Common myeloid progenitor, CD34-positive (primary cell): ENCODE measurements around the gene PROSER2.
A peak's percentile ranks its signal among the peaks of the same experiment; 100 is the strongest.
"Not testable (repeated sequence)": the region's sequence is repeated elsewhere in the genome, so short reads cannot be mapped to it uniquely, and the experiment has no call there.

Experiments
- CTCF ChIA-PET: fragments of 350-600 bp; sonication (Branson Sonifier 250); formaldehyde crosslinking; loops from one replicate; lab custom pipeline; 2021; ENCODE audit warnings: antibody characterized with exemption; lab: Charles Lee
- POLR2A ChIA-PET: fragments of 350-600 bp; sonication (Branson Sonifier 250); formaldehyde crosslinking; loops from one replicate; lab custom pipeline; 2021; ENCODE audit warnings: antibody characterized with exemption; lab: Charles Lee
- DNase-seq, 3 donors: peaks; one replicate each; pipeline versions ENCODE4 v3.0.0 to v3.0.0-alpha.2; 2013
- H3K27ac ChIP-seq, 2 experiments: 1 replicate in 1 of 2; 2 replicates in 1 of 2; pipeline ENCODE4 v1.7.0; 2013; ENCODE audit warnings: inconsistent platforms in 2 of 2, low read length in 2 of 2, mild to moderate bottlenecking in 2 of 2, low read depth in 1 of 2, moderate library complexity in 1 of 2; ENCODE audit not compliant: severe bottlenecking in 2 of 2, insufficient read depth in 1 of 2, poor library complexity in 1 of 2
- H3K27me3 ChIP-seq, 5 experiments: replicated peaks in 2 of 5; 1 replicate in 3 of 5; 2 replicates in 2 of 5; pipeline versions ENCODE4 v1.6.1 to v1.7.0; 2013; ENCODE audit warnings: low read length in 4 of 5, mild to moderate bottlenecking in 2 of 5, moderate library complexity in 2 of 5, inconsistent platforms in 1 of 5; ENCODE audit not compliant: insufficient read depth in 5 of 5, control insufficient read depth in 4 of 5
- H3K36me3 ChIP-seq, 4 experiments: 1 replicate in 2 of 4; 2 replicates in 2 of 4; pipeline versions ENCODE4 v1.6.1 to v1.7.0; 2013; ENCODE audit warnings: low read length in 3 of 4, control low read depth in 1 of 4, mild to moderate bottlenecking in 1 of 4; ENCODE audit not compliant: control insufficient read depth in 4 of 4, insufficient read depth in 4 of 4
- H3K4me1 ChIP-seq, 4 experiments: 1 replicate in 3 of 4; 2 replicates in 1 of 4; pipeline versions ENCODE4 v1.6.1 to v1.7.1; 2013; ENCODE audit warnings: low read length in 3 of 4, mild to moderate bottlenecking in 3 of 4, control low read depth in 1 of 4, inconsistent platforms in 1 of 4, moderate library complexity in 1 of 4; ENCODE audit not compliant: control insufficient read depth in 4 of 4, insufficient read depth in 4 of 4; ENCODE audit errors: control extremely low read depth in 1 of 4
- H3K4me3 ChIP-seq, 7 experiments: 1 replicate in 4 of 7; 2 replicates in 3 of 7; pipeline versions ENCODE4 v1.5.1 to v1.7.0; 2013; ENCODE audit warnings: mild to moderate bottlenecking in 7 of 7, low read length in 6 of 7, moderate library complexity in 6 of 7, inconsistent platforms in 2 of 7, low read depth in 2 of 7, control low read depth in 1 of 7; ENCODE audit not compliant: insufficient read depth in 4 of 7, control insufficient read depth in 1 of 7; ENCODE audit errors: extremely low read depth in 1 of 7
- H3K9me3 ChIP-seq, 5 experiments: 1 replicate in 4 of 5; 2 replicates in 1 of 5; pipeline versions ENCODE4 v1.6.1 to v1.7.1; 2013; ENCODE audit warnings: low read length in 4 of 5, mild to moderate bottlenecking in 2 of 5, inconsistent platforms in 1 of 5, low read depth in 1 of 5, moderate library complexity in 1 of 5; ENCODE audit not compliant: control insufficient read depth in 4 of 5, insufficient read depth in 2 of 5; ENCODE audit errors: control extremely low read depth in 1 of 5
- WGBS: methylation state at CpG from one replicate; pipeline ENCODE4 v1.1.5; 2013; ENCODE audit not compliant: insufficient coverage; 5-methylcytosine and 5-hydroxymethylcytosine counted together

Gene PROSER2

DNA sequence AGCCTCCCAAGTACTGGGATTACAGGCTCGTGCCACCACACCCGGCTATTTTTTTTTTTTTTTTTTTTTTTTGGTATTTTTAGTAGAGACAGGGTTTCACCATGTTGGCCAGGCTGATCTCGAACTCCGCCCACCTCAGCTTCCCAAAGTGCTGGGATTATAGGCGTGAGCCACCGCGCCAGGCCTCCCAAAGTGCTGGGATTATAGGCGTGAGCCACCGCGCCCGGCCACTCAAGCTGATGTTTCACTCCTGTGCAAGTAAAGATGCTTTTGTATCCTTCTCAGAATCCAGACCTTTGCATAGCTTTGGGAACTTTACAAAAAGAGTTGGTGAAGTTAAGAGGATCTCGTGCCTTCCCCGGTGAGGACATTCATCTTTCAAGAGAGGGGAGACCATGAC lies 29.5 kb downstream of the PROSER2 start:
- POLR2A ChIA-PET, H3K27ac ChIP-seq, H3K27me3 ChIP-seq, DNase-seq, H3K4me3 ChIP-seq, H3K9me3 ChIP-seq, H3K4me1 ChIP-seq: not testable (repeated sequence)
- WGBS = 100% methylated on average over 11 of the region's 13 CpGs
- CTCF ChIA-PET = interaction anchor here (0.9 to 2.2 kb wide), 3 partner anchors 8 to 14 kb away, joined by 3 to 7 read pairs (median 3); no protein-coding TSS in a partner anchor
- H3K36me3 ChIP-seq = peaks cover 9 to 61% (median 36%) of the 10 kb centered on the region in 4 experiments

DNA sequence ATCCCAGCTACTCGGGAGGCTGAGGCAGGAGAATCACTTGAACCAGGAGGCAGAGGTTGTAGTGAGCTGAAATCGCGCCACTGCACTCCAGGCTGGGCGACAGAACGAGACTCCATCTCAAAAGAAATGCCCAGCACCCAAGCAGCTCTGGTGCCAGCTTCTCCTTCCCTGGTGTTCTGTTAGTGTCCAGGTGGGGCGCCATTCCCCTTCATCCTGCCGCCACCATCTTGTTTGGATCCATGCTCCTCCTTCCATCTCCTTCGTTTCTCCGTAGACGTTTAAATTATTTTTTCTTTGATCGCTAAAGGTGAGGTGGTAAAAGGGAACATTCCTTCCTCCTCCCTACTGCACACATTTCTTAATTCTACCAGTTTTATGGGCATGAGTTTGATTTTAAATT lies 30.3 kb downstream of the PROSER2 start:
- ChIA-PET CTCF (interaction anchor here (0.9 to 2.2 kb wide), 4 partner anchors 8 to 133 kb away, joined by 3 to 7 read pairs (median 3); no protein-coding TSS in a partner anchor), POLR2A (no interaction called here)
- Histone ChIP-seq H3K27me3 (no peaks in the 10 kb centered on the region), H3K27ac (no peak overlapping the region), H3K4me1 (no peaks in the 10 kb centered on the region), H3K9me3 (no peaks in the 10 kb centered on the region), H3K4me3 (no peak overlapping the region), H3K36me3 (peaks cover 9 to 59% (median 37%) of the 10 kb centered on the region in 4 experiments)
- no peak for DNase-seq
- WGBS = 95% methylated on average over 4 of the region's 11 CpGs

DNA sequence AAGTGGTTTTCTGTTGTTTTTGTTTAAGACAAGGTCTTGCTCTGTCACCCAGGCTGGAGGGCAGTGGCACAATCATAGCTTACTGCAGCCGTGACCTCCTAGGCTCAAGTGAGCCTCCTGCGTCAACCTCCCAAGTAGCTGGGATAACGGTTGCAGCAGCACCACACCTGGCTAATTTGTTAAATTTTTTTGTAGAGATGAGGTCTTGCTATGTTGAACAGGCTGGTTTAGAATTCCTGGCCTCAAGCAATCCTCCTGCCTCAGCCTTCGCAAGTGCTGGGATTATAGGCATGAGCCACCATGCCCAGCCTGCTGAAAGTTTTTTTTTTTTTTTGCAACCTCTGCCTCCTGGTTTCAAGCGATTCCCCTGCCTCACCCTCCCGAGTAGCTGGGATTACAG lies 31.1 kb downstream of the PROSER2 start:
- H3K9me3 ChIP-seq = no peaks in the 10 kb centered on the region
- H3K27ac ChIP-seq = no peak overlapping the region
- peaks cover 9 to 54% (median 36%) of the 10 kb centered on the region in 4 experiments for H3K36me3 ChIP-seq
- no peaks in the 10 kb centered on the region for H3K27me3 ChIP-seq
- DNase-seq = no peak
- H3K4me1 ChIP-seq = no peaks in the 10 kb centered on the region
- WGBS = 100% methylated on average over 2 of the region's 6 CpGs
- H3K4me3 ChIP-seq = no peak overlapping the region
- POLR2A ChIA-PET = no interaction called here
- CTCF ChIA-PET = interaction anchor here (0.9 kb wide), 1 partner anchor 132 kb away, joined by 3 read pairs; no protein-coding TSS in a partner anchor

DNA sequence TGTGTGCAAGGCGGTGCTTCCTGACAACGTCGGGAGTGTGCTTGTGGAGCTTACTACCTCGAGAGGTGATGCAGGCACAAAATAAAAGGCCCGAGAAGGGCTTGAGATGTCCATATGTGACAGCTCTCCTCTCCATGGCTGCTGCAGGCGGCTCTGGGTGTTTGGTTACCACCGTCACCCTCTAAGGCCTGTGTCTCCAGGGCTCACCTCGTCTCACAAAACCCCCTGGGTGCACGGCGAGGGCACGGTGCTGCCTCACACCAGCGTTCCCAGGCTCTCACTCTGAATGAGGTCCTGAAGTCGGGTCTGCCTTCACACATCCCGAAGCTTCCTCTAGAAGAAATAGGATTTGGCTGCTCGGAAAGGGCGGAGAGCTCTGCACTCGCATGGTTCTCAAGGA lies 32.9 kb downstream of the PROSER2 start:
- Histone ChIP-seq H3K9me3 (no peaks in the 10 kb centered on the region), H3K27ac (no peak overlapping the region), H3K27me3 (no peaks in the 10 kb centered on the region), H3K4me1 (no peaks in the 10 kb centered on the region), H3K36me3 (peaks cover 9 to 42% (median 40%) of the 10 kb centered on the region in 4 experiments), H3K4me3 (no peak overlapping the region)
- DNase-seq = no peak
- 90% methylated on average over 17 of the region's 17 CpGs for WGBS
- CTCF ChIA-PET = interaction anchor here (1.1 kb wide), 1 partner anchor 74 kb away, joined by 4 read pairs; no protein-coding TSS in a partner anchor
- POLR2A ChIA-PET = interaction anchor here (0.5 kb wide), 1 partner anchor 40 kb away, joined by 4 read pairs; no protein-coding TSS in a partner anchor

DNA sequence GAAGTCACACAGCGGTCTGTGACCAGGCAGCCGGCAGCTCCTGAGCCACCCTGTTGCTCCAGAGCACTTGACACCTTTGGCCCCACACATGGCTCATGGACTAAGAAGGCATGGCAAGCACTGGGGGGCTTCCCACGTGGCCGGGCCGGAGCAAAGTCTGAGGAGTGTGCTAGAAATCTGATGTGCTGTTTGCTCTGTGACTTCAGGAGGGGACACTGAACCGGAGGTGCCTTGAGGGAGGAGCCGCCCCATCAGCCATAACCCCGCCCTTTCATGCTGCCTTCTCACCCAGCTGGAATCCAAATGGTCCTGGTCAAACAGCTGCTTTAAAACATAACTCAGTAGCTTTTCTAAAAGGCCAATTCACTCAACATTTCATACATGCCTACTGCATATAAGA lies 33.5 kb downstream of the PROSER2 start:
- DNase-seq = no peak

DNA sequence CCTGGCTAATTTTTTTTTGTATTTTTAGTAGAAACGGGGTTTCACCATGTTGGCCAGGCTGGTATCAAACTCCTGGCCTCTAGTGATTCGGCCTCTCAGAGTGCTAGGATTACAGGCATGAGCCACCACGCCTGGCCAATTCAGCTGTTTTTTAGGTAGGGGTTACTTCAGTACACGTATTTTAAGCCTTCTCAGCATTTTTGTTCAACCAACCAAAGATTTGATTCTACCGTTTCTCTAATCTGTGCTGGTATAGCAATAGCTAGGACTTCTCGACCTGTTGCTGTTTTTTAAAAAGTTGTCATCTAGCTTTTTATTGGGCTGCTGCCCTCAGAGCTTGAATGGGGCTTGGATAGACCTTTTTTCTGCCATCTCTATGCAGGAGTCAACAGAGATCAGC lies 34.9 kb downstream of the PROSER2 start:
- no peak overlapping the region for H3K4me3 ChIP-seq
- H3K9me3 ChIP-seq = no peaks in the 10 kb centered on the region
- H3K27me3 ChIP-seq = no peaks in the 10 kb centered on the region
- no peak overlapping the region for H3K27ac ChIP-seq
- 98% methylated on average over 6 of the region's 6 CpGs for WGBS
- ChIA-PET CTCF (interaction anchor here (1.0 kb wide), 2 partner anchors 10 to 66 kb away, joined by 3 read pairs; no protein-coding TSS in a partner anchor), POLR2A (no interaction called here)
- H3K36me3 ChIP-seq = peaks cover 7 to 40% (median 29%) of the 10 kb centered on the region in 4 experiments
- H3K4me1 ChIP-seq = peaks cover 0 to 4% (median 1%) of the 10 kb centered on the region in 4 experiments
- DNase-seq = no peak

More for the DNA sequence above, 33.5 kb downstream of the PROSER2 start:
- peaks cover 9 to 44% (median 39%) of the 10 kb centered on the region in 4 experiments for H3K36me3 ChIP-seq
- no peaks in the 10 kb centered on the region for H3K4me1 ChIP-seq
- POLR2A ChIA-PET = no interaction called here
- peak overlapping the region in 1 of 2 experiments; percentile 9 for H3K27ac ChIP-seq
- H3K9me3 ChIP-seq = no peaks in the 10 kb centered on the region
- CTCF ChIA-PET = interaction anchor here (1.1 kb wide), 1 partner anchor 74 kb away, joined by 4 read pairs; no protein-coding TSS in a partner anchor
- WGBS = 97% methylated on average over 6 of the region's 8 CpGs
- no peak overlapping the region for H3K4me3 ChIP-seq
- no peaks in the 10 kb centered on the region for H3K27me3 ChIP-seq

DNA sequence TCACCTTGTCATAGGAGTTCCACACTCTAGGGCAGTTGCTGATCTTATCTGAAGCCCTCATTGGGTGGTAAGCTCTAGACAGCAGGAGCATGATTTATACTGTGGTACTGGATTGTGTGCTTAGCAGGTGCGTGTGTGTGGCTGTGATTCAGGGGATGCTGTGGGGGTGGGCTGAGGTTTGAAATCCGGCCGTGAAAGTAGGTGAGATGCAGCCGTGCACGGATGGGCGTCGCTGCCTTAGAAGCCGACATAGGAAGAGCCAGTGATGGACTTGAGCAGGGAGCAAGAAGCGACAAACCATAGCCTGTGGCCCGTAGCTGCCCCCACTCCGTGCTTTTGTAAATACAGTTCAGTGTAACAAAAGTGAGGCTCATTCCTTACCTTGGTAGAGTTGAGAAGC lies 38.2 kb downstream of the PROSER2 start:
- 95% methylated on average over 11 of the region's 11 CpGs for WGBS
- ChIA-PET POLR2A (no interaction called here), CTCF (interaction anchor here (1.7 kb wide), 1 partner anchor 9 kb away, joined by 7 read pairs; no protein-coding TSS in a partner anchor)
- Histone ChIP-seq H3K27me3 (no peaks in the 10 kb centered on the region), H3K4me1 (peaks cover 7 to 16% (median 10%) of the 10 kb centered on the region in 4 experiments), H3K9me3 (no peaks in the 10 kb centered on the region), H3K27ac (no peak overlapping the region), H3K36me3 (peaks cover 0 to 30% (median 17%) of the 10 kb centered on the region in 4 experiments), H3K4me3 (no peak overlapping the region)
- DNase-seq = no peak
